Retina (tissue), 1 donor: ENCODE measurements around the gene CFAP61.
"Not testable (repeated sequence)": the region's sequence is repeated elsewhere in the genome, so short reads cannot be mapped to it uniquely, and the experiment has no call there.

Experiments
- DNase-seq: peaks from one replicate; pipeline ENCODE4 v3.0.0-alpha.2; 2016

The CFAP61 gene

DNA sequence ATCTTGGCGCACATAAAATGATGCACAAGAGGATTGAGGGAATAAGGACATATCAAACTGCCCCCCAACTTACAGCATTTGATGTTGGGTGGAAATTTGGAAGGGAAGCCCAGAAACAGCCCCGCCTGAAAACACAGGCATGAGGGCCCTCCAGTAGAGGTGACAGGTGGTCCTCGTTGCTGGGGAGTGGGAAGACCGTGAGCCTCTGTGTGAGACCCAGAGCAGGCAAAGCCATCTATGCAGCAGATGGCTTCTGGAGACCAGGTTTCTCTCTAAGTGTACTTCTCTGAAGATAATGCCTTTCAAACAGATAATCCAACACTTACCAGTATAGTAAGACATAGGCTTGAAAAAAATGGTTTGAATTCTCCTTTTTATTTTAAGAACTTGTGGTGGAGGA is 183.3 kb downstream of the CFAP61 start:
- no peak for DNase-seq

- peak; percentile 50 for DNase-seq
These were observed 185.0 kb downstream of the CFAP61 start for GRCh38 chr20:20237093-20237959.

DNA sequence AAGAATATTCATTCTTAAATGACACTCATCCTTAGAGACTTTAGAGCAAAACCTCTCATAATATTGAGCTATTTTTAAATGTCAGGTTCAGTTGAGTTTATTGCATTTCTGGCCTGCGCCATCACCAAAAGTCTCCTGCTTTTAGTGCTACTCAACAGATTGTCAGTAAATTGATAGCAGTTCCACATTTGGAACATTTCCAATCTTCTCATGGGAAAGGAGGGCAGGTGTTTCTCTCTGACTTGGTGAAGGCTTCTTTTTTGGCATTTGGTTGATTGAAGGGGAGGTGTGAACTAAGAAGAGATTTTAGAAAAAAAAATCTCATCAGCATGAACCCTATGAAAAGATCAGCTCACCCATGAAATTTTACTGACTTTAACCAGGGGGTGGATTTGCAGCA is 189.6 kb downstream of the CFAP61 start:
- DNase-seq: peak; percentile 15

DNA sequence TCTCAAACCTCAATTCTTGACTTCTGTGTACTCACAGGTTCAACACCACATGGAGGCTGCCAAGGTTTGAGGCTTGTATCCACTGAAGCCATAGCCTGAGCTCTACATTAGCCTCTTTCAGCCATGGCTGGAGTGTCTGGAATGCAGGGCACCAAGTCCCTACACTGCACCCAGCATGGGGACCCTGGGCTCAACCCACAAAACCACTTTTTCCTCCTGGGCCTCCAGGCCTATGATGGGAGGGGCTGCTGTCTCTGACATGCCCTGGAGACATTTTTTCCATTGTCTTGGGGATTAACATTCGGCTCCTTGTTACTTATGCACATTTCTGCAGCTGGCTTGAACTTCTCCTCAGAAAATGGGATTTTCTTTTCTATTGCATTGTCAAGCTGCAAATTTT is 192.1 kb downstream of the CFAP61 start:
- not testable (repeated sequence) for DNase-seq

DNA sequence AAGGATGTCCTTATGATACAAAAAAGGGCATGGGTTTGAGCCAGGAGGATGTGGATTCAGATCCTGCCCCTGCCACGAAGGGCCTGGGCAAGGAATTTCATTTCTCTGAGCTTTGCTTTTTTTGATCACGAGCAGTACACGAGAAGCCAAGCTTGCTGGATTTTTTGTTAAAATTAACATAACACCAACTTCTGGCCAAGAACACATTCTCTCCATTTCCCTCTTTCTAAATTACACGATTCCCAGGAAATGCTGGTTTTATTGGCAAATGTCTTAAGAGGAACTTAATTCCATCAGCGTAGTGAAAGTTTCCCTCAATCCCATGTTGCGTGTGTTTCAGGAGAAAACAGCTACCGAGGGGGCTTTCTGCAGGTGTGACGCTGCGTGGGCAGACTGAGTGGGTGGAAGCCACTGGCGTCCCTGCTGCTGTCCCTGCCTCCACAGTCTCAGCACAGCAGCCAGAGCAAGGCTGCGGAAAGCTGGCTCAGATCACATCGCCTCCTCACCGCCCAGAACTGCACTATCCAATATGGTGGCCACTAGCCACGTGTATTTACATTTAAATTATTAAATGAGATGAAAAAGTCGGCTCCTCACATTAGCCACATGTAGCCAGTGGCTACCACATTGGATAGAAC is 194.8 kb downstream of the CFAP61 start:
- no peak for DNase-seq

DNA sequence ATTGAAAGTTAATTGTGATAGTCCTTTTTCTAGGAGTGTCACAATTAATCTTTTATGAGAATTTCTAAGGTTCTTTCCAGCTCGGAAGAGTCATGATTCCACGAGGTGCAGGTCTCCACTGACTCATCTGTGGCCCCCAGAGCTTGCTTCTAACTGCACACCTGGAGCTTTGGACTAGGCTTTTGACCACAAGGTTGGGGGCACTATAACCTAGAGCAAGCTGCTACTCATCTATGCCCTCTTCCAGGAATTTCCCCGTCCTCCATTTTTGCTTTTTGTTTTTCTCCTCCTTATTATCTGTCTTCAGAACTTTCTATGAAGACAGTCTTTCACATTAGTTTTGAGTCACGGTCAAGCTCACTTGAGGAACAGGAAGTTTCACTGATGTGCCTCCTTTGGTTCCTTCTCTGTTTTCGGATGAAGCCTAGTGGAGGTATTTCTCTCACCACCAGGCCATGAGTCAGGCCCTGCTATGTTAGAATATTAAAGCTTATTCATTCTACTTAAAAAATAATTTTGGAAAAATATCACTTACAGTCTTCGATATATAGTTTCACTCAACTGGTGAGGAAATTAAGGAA is 196.4 kb downstream of the CFAP61 start:
- DNase-seq: no peak

DNA sequence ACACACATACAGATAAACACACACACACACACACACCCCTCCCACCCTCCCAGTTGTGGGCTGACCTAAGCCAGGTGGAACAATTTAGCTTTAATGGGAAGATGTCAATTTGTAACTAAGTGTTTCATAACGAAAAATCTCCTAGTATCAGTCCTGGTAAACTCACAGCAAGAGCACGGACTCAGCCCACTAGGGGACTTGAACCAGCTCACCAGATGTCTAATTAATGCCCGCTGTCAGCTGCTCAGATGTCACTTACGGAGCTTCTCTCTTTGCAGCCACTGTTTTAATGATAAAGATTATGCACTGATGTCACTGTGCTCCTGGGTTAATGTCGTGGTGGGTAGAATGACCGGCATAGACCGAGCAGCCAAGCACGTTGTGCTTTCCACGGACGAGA is 199.0 kb downstream of the CFAP61 start:
- no peak for DNase-seq

GRCh38 chr20:20251836-20252235 is 199.5 kb downstream of the CFAP61 start:
- no peak for DNase-seq

DNA sequence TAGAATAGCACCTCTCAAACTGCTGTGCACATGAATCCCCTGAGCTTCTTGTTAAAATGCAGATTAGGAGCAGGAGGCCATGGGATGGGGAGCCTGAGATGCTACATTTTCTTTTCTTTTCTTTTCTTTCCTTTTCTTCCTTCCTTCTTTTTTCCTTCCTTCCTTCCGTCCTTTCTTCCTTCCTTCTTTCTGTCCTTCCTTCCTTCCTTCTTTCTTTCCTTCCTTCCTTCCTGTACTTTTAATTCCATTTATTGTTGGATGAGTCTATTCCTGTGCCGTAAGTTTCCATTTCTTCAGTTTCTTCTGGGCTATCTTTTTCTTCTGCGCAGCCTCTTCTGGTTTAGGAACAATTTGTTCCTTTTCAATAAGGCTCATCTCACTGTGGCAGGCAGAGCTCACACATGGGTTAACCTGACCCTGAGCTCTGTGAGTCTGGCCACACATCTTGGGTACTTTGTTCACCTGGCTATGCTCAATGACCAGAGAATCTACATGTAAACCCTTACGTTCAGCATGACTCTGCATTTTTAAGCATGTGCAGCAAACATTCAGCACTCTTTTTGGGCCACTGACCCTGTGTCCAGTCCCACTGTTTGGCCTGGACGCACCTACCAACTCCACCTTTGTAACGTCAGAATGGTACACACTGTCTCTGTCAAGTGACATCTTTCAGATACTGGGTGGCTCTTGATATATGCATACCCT is 200.9 kb downstream of the CFAP61 start:
- no peak for DNase-seq

- no peak for DNase-seq
These were observed 201.5 kb downstream of the CFAP61 start for GRCh38 chr20:20253744-20254330.

- DNase-seq: no peak
These were observed 202.8 kb downstream of the CFAP61 start for GRCh38 chr20:20255099-20255498.

- DNase-seq: no peak
These were observed 207.2 kb downstream of the CFAP61 start for GRCh38 chr20:20259533-20259932.

DNA sequence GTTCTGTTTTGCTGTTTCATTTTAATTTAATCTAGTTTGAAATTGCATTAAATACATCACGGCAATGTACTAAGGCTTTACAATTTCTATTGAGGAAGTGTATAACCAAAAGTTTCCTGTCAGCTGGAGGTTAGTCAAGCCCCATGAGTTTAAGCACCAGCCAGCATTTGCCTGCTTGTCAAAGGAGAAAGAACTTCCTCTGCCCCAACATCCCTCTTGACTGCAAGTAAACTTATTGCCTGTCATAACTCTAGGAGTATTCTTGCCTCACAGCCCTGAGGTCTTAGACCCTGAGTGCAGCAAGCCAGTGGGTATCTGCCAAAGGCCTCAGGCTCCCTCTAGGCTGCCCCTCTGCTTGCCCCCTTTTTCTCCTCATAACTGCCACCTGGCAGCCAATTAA is 208.8 kb downstream of the CFAP61 start:
- DNase-seq: no peak

DNA sequence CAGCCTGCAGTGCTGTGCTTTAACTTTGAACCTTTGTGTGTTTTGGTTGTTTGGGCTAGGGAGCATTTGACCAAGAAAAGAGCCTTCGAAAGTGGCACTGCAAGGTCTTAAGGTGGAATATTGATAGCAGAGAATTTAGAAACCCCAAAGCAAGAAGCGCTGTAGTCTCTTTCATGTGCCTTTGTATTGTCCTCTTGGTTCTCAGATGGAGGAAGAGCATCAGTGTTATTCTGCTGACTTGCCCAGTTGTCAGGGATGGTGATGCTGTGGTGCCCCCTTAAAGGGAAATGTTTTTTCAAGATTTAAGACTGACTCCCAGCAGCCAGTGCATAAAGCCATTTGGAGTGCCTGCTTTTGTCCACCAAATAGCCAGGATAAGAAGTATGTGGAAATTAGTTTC is 212.9 kb downstream of the CFAP61 start:
- DNase-seq: no peak

GRCh38 chr20:20266552-20266951 is 214.2 kb downstream of the CFAP61 start:
- DNase-seq: no peak

- no peak for DNase-seq
These were observed 215.5 kb downstream of the CFAP61 start for GRCh38 chr20:20267685-20268370.

DNA sequence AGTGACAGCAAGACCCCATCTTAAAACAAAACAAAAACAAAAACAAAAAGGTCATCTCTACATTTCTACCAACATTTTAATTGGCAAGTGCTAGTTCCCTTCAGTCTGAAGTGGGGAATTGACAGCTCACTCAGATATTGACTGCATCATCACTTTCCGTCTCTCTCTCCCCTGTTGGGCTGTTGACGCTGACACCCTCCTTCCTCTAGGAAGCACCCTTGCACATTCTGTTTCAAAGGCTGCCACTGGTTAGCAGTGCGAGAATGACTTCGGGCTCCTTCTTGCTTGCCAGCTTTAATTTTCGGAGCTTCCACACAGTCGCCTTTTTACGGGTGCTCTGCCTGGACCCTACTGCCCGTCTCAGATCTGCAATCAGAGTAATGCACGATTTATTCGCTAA is 218.9 kb downstream of the CFAP61 start:
- DNase-seq: no peak

DNA sequence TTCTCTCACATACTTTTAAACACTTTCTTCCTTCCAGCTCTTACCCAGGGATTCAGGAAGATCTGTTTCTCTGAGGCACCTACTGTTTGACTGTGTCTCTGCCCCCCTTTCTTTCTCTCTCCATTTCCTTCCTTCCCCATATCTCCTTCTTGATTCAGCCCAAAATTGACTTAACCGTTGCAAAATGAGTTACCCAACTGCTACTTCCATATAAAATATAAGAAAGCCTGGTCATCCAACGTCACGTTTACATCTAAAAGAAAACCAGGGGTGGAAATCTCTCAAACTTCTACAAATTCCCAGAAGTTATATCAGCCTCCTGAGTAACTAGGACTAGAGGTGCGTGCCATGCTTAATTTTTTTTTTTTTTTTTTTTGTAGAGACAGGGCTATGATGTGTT is 220.4 kb downstream of the CFAP61 start:
- DNase-seq: no peak

GRCh38 chr20:20273286-20273685 is 221.0 kb downstream of the CFAP61 start:
- no peak for DNase-seq

- DNase-seq: no peak
These were observed 222.5 kb downstream of the CFAP61 start for GRCh38 chr20:20274821-20275220.

DNA sequence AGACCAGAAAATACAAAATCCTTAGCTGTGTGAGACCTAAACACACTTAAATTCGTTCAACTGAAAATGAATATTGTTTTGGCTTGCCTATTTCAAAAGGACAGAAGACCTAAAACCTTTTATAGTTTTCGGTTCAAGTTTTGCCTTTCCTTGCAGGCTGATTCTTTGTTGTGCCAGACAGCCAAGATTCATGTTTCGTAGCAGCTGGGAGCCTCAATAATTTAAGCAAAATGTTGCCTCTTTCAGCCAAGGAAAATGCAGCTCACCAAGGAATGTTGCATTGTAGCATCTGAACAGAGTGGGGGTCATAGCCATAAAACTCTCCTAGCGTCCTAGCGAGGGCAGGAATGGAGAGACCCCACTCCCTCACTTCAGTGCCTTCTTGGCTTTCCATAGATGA is 223.3 kb downstream of the CFAP61 start:
- DNase-seq: no peak

GRCh38 chr20:20276811-20277530 is 224.6 kb downstream of the CFAP61 start:
- DNase-seq: peak; percentile 47
